Neural cell (in vitro differentiated cells): ENCODE results near the gene S100A11. TPM values are rescaled to one million over a fixed set of nuclear protein-coding genes. Genes with fewer than 3 reads are reported as not detected.
"Not testable (repeated sequence)": the region's sequence is repeated elsewhere in the genome, so short reads cannot be mapped to it uniquely, and the experiment has no call there.

ENCODE experiments used
- H2AFZ ChIP-seq: fragments of 200-600, 300-800 bp; sonication (generic), shearing (Covaris generic); 2 replicates; pipeline ENCODE4 v1.6.0; 2014; ENCODE audit warnings: low read depth, mild to moderate bottlenecking, antibody characterized with exemption, low read length, moderate library complexity
- H3F3A ChIP-seq: fragments of 200-600 bp; shearing (Covaris generic); 2 replicates; pipeline ENCODE4 v1.6.1; 2016; ENCODE audit warnings: mild to moderate bottlenecking, moderate library complexity, mixed read lengths, antibody characterized with exemption, low read length; ENCODE audit not compliant: insufficient read depth, poor library complexity, severe bottlenecking
- H3K27ac ChIP-seq: fragments of 200-600, 300-800 bp; sonication (generic), shearing (Covaris generic); 2 replicates; pipeline ENCODE4 v1.5.1; 2014; ENCODE audit warnings: mild to moderate bottlenecking, low read length, moderate library complexity
- H3K27me3 ChIP-seq: fragments of 300-800, 200-600 bp; sonication (generic), shearing (Covaris generic); 2 replicates; pipeline ENCODE4 v1.6.0; 2014; ENCODE audit warnings: mild to moderate bottlenecking, low read depth, low read length, moderate library complexity; ENCODE audit not compliant: insufficient read depth
- H3K36me3 ChIP-seq: fragments of 300-800, 200-600 bp; sonication (generic), shearing (Covaris generic); 2 replicates; pipeline ENCODE4 v1.5.1; 2014; ENCODE audit warnings: mild to moderate bottlenecking, antibody characterized with exemption, low read length, moderate library complexity; ENCODE audit not compliant: insufficient read depth
- H3K4me2 ChIP-seq: fragments of 300-800, 200-600 bp; sonication (generic), shearing (Covaris generic); 2 replicates; pipeline ENCODE4 v1.6.0; 2014; ENCODE audit warnings: mild to moderate bottlenecking, low read length
- H3K4me3 ChIP-seq: fragments of 300-800, 200-600 bp; sonication (generic), shearing (Covaris generic); 2 replicates; pipeline ENCODE4 v1.5.1; 2014; ENCODE audit warnings: mild to moderate bottlenecking, low read length, moderate library complexity
- H3K79me2 ChIP-seq: fragments of 200-600 bp; shearing (Covaris generic); replicated peaks from 2 replicates; pipeline ENCODE4 v1.6.0; 2014; ENCODE audit warnings: mild to moderate bottlenecking, low read length, moderate library complexity; ENCODE audit not compliant: insufficient read depth
- H3K9ac ChIP-seq: fragments of 300-800, 200-600 bp; sonication (generic), shearing (Covaris generic); 2 replicates; pipeline ENCODE4 v1.6.1; 2016; ENCODE audit warnings: mild to moderate bottlenecking, low read length, mixed read lengths
- H3K9me2 ChIP-seq: fragments of 200-600 bp; shearing (Covaris generic); 2 replicates; pipeline ENCODE4 v1.6.1; 2016; ENCODE audit warnings: mild to moderate bottlenecking, low read length, mixed read lengths; ENCODE audit not compliant: insufficient read depth
- H3K9me3 ChIP-seq: fragments of 200-600, 300-800 bp; sonication (generic), shearing (Covaris generic); 2 replicates; pipeline ENCODE4 v1.6.1; 2016; ENCODE audit warnings: mild to moderate bottlenecking, mixed run types, low read length, moderate library complexity, mixed read lengths
- H4K20me1 ChIP-seq: fragments of 200-600 bp; shearing (Covaris generic); 2 replicates; pipeline ENCODE4 v1.6.1; 2016; ENCODE audit warnings: mild to moderate bottlenecking, mixed run types; ENCODE audit not compliant: insufficient read depth
- EP300 ChIP-seq: fragments of 450-650 bp; conservative IDR thresholded peaks from 2 replicates; pipeline ENCODE4 v1.6.1; 2014; ENCODE audit warnings: antibody characterized with exemption, mild to moderate bottlenecking, moderate library complexity; ENCODE audit not compliant: poor library complexity, severe bottlenecking
- EZH2 ChIP-seq: fragments of 200-600, 300-800 bp; shearing (Covaris generic), sonication (generic); IDR thresholded peaks from 2 replicates; pipeline ENCODE4 v1.6.1; 2014; ENCODE audit warnings: antibody characterized with exemption, low read length, borderline replicate concordance, mild to moderate bottlenecking; ENCODE audit not compliant: insufficient read depth, poor library complexity, severe bottlenecking
- MXI1 ChIP-seq: fragments of 450-650 bp; conservative IDR thresholded peaks from 2 replicates; pipeline ENCODE4 v1.6.1; 2014; ENCODE audit warnings: antibody characterized with exemption, mild to moderate bottlenecking; ENCODE audit not compliant: poor library complexity, severe bottlenecking
- POLR2AphosphoS5 ChIP-seq: IDR thresholded peaks from 2 replicates; pipeline ENCODE4 v1.6.1; 2012
- RAD21 ChIP-seq: fragments of 450-650 bp; conservative IDR thresholded peaks from 2 replicates; pipeline ENCODE4 v1.6.1; 2014; ENCODE audit warnings: antibody characterized with exemption, mild to moderate bottlenecking, moderate library complexity
- SMC3 ChIP-seq: fragments of 450-650 bp; conservative IDR thresholded peaks from 2 replicates; pipeline ENCODE4 v1.6.1; 2014; ENCODE audit warnings: antibody characterized with exemption, mild to moderate bottlenecking, moderate library complexity; ENCODE audit not compliant: poor library complexity
- TAF1 ChIP-seq: IDR thresholded peaks from 2 replicates; pipeline ENCODE4 v1.6.1; 2012; ENCODE audit warnings: low read depth
- polyA minus RNA-seq: library from RNA; depleted of rRNA, polyadenylated mRNA; stranded (reverse); fragments of >200 nt; gene quantifications from 2 replicates; pipeline ENCODE4 v1.2.3, GENCODE V29; 2014
- polyA plus RNA-seq: library from polyadenylated mRNA; depleted of rRNA; stranded (reverse); fragments of >200 nt; gene quantifications from 2 replicates; pipeline ENCODE4 v1.2.3, GENCODE V29; 2014
- TF ChIP-seq, protein P1 (sequence below): fragments of 450-650 bp; IDR thresholded peaks from 2 replicates; pipeline ENCODE4 v1.5.1; 2014; ENCODE audit warnings: antibody characterized with exemption, mild to moderate bottlenecking, moderate library complexity; ENCODE audit not compliant: poor library complexity, severe bottlenecking
- TF ChIP-seq, protein P2 (sequence below): IDR thresholded peaks from 2 replicates; pipeline ENCODE4 v1.6.1; 2012; ENCODE audit warnings: borderline replicate concordance

The S100A11 gene
- polyA plus RNA-seq (not detected in 2 replicates), polyA minus RNA-seq (not detected in 2 replicates)

DNA sequence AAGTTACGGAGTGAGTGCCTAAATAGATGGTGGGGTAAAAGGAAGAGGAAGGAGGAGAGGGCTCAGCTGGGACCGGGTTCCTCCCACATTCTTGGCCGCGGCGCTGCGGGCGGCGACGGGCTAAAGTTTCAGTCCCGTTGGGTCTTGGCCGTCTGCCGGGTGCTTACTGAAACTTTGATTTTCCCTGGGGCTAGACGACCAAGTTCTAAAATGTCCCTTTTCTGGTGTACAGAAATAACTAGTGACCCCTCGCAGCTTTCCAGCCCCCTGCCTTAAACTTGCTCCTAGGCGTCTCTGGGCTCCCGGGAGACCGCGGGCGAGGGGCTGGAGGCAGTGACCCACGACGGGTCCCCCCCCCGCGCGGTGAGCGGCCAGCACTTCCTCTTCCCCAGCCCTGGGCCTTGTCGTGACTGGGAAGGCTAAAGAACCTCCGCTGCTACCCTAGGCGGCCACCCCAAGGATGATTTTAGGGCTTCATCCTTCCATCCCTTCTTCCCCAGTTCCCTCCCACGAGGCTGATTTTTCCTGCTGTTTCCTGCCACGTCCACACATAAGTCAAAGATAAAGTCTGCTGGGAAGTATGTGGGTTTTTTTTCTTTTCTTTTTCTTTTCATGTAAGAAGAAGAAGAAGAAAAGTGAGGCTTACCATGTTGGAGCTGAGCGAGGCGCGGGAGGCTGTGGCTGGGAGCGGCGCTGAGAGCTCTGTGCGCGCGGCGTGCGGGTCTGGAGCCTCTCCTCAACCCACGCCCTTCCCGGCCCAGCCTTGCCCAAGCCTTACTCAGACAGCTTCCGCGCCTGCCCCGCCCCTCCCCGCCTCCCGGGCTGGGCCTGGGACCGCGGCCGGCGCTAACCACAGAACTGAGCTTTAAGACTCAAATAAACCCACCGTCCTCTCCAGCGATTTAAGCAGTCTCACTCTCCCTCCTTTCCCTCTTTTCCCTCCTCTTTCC is at the start of gene S100A11:
TSS of gene S100A11 (minus strand) at position 738 of the 950 bp plus-strand sequence. CDS start at position 649, 89 bp downstream.
- no peak for TF ChIP-seq EP300
- TF ChIP-seq POLR2AphosphoS5: no peak
- TF ChIP-seq, protein P1, sequence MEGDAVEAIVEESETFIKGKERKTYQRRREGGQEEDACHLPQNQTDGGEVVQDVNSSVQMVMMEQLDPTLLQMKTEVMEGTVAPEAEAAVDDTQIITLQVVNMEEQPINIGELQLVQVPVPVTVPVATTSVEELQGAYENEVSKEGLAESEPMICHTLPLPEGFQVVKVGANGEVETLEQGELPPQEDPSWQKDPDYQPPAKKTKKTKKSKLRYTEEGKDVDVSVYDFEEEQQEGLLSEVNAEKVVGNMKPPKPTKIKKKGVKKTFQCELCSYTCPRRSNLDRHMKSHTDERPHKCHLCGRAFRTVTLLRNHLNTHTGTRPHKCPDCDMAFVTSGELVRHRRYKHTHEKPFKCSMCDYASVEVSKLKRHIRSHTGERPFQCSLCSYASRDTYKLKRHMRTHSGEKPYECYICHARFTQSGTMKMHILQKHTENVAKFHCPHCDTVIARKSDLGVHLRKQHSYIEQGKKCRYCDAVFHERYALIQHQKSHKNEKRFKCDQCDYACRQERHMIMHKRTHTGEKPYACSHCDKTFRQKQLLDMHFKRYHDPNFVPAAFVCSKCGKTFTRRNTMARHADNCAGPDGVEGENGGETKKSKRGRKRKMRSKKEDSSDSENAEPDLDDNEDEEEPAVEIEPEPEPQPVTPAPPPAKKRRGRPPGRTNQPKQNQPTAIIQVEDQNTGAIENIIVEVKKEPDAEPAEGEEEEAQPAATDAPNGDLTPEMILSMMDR: no peak
- TF ChIP-seq EZH2: peak; percentile 51

DNA sequence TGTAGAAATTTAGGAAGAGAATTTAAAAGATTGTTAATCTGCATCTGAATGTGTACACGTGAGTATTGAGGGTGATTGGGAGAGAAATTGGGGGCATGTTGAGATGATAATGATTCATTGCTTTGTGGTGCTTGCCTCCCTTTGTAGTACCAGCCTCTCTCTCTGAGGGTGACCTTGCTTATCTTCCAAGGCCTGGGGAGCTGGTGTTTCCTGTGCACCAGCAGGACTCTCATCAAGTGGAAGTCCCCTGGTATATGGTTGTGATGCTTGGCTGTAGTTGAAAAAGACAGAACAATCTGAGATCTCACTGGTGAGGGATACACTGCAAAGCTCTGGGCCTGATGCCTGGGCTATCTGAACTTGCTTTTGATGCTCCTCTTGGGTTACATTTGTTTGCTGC is 48.0 kb upstream of the S100A11 start:
- no peaks in the 10 kb centered on the region for H4K20me1 ChIP-seq
- H3K4me2 ChIP-seq: no peak overlapping the region
- no peaks in the 10 kb centered on the region for H3K36me3 ChIP-seq
- no peaks in the 10 kb centered on the region for H3K9me2 ChIP-seq
- no peak overlapping the region for H3K27ac ChIP-seq
- no peaks in the 10 kb centered on the region for H3K27me3 ChIP-seq
- H2AFZ ChIP-seq: no peak overlapping the region
- no peak overlapping the region for H3K4me3 ChIP-seq
- no peaks in the 10 kb centered on the region for H3K79me2 ChIP-seq
- no peaks in the 10 kb centered on the region for H3F3A ChIP-seq
- H3K9ac ChIP-seq: no peak overlapping the region
- TF ChIP-seq RAD21: no peak
- TF ChIP-seq TAF1: no peak
- TF ChIP-seq EZH2: no peak
- no peak for TF ChIP-seq EP300
- no peak for TF ChIP-seq POLR2AphosphoS5
- TF ChIP-seq, protein P1: no peak
- TF ChIP-seq MXI1: no peak
- TF ChIP-seq SMC3: no peak
- TF ChIP-seq, protein P2, sequence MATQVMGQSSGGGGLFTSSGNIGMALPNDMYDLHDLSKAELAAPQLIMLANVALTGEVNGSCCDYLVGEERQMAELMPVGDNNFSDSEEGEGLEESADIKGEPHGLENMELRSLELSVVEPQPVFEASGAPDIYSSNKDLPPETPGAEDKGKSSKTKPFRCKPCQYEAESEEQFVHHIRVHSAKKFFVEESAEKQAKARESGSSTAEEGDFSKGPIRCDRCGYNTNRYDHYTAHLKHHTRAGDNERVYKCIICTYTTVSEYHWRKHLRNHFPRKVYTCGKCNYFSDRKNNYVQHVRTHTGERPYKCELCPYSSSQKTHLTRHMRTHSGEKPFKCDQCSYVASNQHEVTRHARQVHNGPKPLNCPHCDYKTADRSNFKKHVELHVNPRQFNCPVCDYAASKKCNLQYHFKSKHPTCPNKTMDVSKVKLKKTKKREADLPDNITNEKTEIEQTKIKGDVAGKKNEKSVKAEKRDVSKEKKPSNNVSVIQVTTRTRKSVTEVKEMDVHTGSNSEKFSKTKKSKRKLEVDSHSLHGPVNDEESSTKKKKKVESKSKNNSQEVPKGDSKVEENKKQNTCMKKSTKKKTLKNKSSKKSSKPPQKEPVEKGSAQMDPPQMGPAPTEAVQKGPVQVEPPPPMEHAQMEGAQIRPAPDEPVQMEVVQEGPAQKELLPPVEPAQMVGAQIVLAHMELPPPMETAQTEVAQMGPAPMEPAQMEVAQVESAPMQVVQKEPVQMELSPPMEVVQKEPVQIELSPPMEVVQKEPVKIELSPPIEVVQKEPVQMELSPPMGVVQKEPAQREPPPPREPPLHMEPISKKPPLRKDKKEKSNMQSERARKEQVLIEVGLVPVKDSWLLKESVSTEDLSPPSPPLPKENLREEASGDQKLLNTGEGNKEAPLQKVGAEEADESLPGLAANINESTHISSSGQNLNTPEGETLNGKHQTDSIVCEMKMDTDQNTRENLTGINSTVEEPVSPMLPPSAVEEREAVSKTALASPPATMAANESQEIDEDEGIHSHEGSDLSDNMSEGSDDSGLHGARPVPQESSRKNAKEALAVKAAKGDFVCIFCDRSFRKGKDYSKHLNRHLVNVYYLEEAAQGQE: no peak
- H3K9me3 ChIP-seq: no peaks in the 10 kb centered on the region

More for the DNA sequence above, at the start of gene S100A11:
- H3F3A ChIP-seq: no peaks in the 10 kb centered on the region
- peak within 1 kb of the TSS; percentile 45 for H3K4me3 ChIP-seq
- H3K27ac ChIP-seq: no peak within 1 kb of the TSS
- no peaks in the 10 kb centered on the region for H4K20me1 ChIP-seq
- peaks cover 48% of the 10 kb centered on the region for H3K27me3 ChIP-seq
- no peak within 1 kb of the TSS for H3K9ac ChIP-seq
- no peaks in the 10 kb centered on the region for H3K9me2 ChIP-seq
- H3K9me3 ChIP-seq: no peaks in the 10 kb centered on the region
- H2AFZ ChIP-seq: no peak within 1 kb of the TSS
- no peak within 1 kb of the TSS for H3K4me2 ChIP-seq
- no peaks in the 10 kb centered on the region for H3K79me2 ChIP-seq
- no peaks in the 10 kb centered on the region for H3K36me3 ChIP-seq

DNA sequence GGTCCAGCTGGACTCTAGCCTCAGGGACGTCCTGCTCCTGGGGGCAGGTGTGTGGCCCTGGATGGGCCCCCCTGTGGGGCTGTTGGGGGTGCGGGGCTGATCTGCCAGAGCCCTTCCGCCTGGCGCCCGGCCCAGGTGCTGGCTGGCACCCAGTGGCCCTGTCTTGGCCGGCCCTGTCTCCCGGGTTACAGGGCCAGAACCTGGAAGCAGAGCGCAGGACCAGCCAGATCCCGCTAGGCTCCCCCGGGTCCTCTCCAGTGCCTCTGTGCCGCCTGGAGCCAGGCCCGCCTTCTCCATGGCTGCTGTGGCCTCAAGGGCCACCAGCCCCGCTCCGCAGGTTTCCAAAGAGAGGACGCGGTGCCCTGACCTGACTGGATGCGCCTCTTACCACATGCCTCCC is 44.2 kb upstream of the S100A11 start:
- H3K9me2 ChIP-seq, H2AFZ ChIP-seq, H3K4me3 ChIP-seq, H3F3A ChIP-seq, H3K27ac ChIP-seq, H3K79me2 ChIP-seq, H3K9me3 ChIP-seq, H4K20me1 ChIP-seq, H3K36me3 ChIP-seq, H3K4me2 ChIP-seq, H3K27me3 ChIP-seq, H3K9ac ChIP-seq: not testable (repeated sequence)

GRCh38 chr1:152080494-152080893 is 43.7 kb upstream of the S100A11 start:
- H3K27ac ChIP-seq, H3K27me3 ChIP-seq, H3F3A ChIP-seq, H3K4me2 ChIP-seq, H3K9me2 ChIP-seq, H3K9ac ChIP-seq, H3K9me3 ChIP-seq, H2AFZ ChIP-seq, H3K79me2 ChIP-seq, H3K36me3 ChIP-seq, H3K4me3 ChIP-seq, H4K20me1 ChIP-seq: not testable (repeated sequence)
